PC-9 (cell line): ENCODE data around the gene PAIP1. TPM values are rescaled to one million over a fixed set of nuclear protein-coding genes. Genes with fewer than 3 reads are reported as not detected.

Source experiments
- BruUV-seq: library from RNA; stranded (reverse); fragments of 400-500 nt; replicated peaks from 2 replicates; lab custom pipeline; 2021; lab: Mats Ljungman, UMichigan
- CTCF ChIA-PET: fragments of 300-600 bp; sonication (Branson Sonifier 250); formaldehyde crosslinking; loops from one replicate; lab custom pipeline; 2022; ENCODE audit warnings: antibody characterized with exemption; lab: Charles Lee
- POLR2A ChIA-PET: fragments of 300-600 bp; sonication (Branson Sonifier 250); formaldehyde crosslinking; loops from one replicate; lab custom pipeline; 2022; ENCODE audit warnings: antibody characterized with exemption; ENCODE audit not compliant: unreplicated experiment; lab: Charles Lee
- DNase-seq, 2 experiments: peaks; one replicate each; pipeline versions ENCODE4 v3.0.0 to v3.0.0-alpha.2; 2015 to 2022; ENCODE audit warnings: mixed read lengths in 1 of 2
- H2AFZ ChIP-seq: fragments of 200-600 bp; sonication (generic); 2 replicates; pipeline ENCODE4 v1.8.1; 2017; ENCODE audit warnings: antibody characterized with exemption
- H3F3A ChIP-seq: fragments of 200-600 bp; sonication (generic); 2 replicates; pipeline ENCODE4 v1.8.1; 2017; ENCODE audit warnings: antibody characterized with exemption, mild to moderate bottlenecking, low read depth; ENCODE audit not compliant: insufficient read depth
- H3K27ac ChIP-seq: fragments of 200-600 bp; sonication (generic); 2 replicates; pipeline ENCODE4 v1.6.1; 2016; ENCODE audit warnings: mixed run types
- H3K27me3 ChIP-seq: fragments of 200-600 bp; sonication (generic); 2 replicates; pipeline ENCODE4 v1.6.1; 2016; ENCODE audit warnings: low read depth, mixed run types; ENCODE audit not compliant: insufficient read depth
- H3K36me3 ChIP-seq: fragments of 200-600 bp; sonication (generic); 2 replicates; pipeline ENCODE4 v1.6.1; 2016; ENCODE audit warnings: low read depth, mixed run types
- H3K4me1 ChIP-seq: fragments of 200-600 bp; sonication (generic); replicated peaks from 2 replicates; pipeline ENCODE4 v1.6.1; 2016; ENCODE audit warnings: mixed run types; ENCODE audit not compliant: insufficient read depth
- H3K4me2 ChIP-seq: fragments of 200-600 bp; sonication (generic); 2 replicates; pipeline ENCODE4 v1.6.1; 2017; ENCODE audit warnings: mixed run types
- H3K4me3 ChIP-seq: fragments of 200-600 bp; sonication (generic); 2 replicates; pipeline ENCODE4 v1.6.1; 2016; ENCODE audit warnings: mixed run types
- H3K79me2 ChIP-seq: fragments of 200-600 bp; sonication (generic); 2 replicates; pipeline ENCODE4 v1.6.1; 2017; ENCODE audit warnings: low read depth, mixed run types
- H3K9me2 ChIP-seq: fragments of 200-600 bp; sonication (generic); 2 replicates; pipeline ENCODE4 v1.8.1; 2017; ENCODE audit warnings: mild to moderate bottlenecking; ENCODE audit not compliant: insufficient read depth
- H3K9me3 ChIP-seq: fragments of 200-600 bp; sonication (generic); 2 replicates; pipeline ENCODE4 v1.8.1; 2016; ENCODE audit warnings: low read depth; ENCODE audit not compliant: insufficient read depth
- H4K20me1 ChIP-seq: fragments of 200-600 bp; sonication (generic); 2 replicates; pipeline ENCODE4 v1.8.1; 2017; ENCODE audit not compliant: insufficient read depth
- EZH2 ChIP-seq: fragments of 200-600 bp; sonication (generic); IDR thresholded peaks from 2 replicates; pipeline ENCODE4 v1.8.0; 2017; ENCODE audit warnings: antibody characterized with exemption, low read depth
- intact Hi-C: fragments of 100-400 bp; cut with micrococcal nuclease; formaldehyde crosslinking; loops from one replicate; pipeline ENCODE4 v1.10.0; 2022; ENCODE audit not compliant: unreplicated experiment
- total RNA-seq: library from RNA; stranded (reverse); gene quantifications from 2 replicates; pipeline ENCODE4 v1.2.3, GENCODE V29; 2021
- TF ChIP-seq, protein P1 (sequence below): fragments of 200-600 bp; sonication (generic); conservative IDR thresholded peaks from 2 replicates; pipeline ENCODE4 v1.6.1; 2017; ENCODE audit warnings: mixed run types, antibody characterized with exemption, mild to moderate bottlenecking, moderate library complexity

Gene PAIP1
- total RNA-seq, 1 experiment from 2014 or later, result 191 TPM

DNA sequence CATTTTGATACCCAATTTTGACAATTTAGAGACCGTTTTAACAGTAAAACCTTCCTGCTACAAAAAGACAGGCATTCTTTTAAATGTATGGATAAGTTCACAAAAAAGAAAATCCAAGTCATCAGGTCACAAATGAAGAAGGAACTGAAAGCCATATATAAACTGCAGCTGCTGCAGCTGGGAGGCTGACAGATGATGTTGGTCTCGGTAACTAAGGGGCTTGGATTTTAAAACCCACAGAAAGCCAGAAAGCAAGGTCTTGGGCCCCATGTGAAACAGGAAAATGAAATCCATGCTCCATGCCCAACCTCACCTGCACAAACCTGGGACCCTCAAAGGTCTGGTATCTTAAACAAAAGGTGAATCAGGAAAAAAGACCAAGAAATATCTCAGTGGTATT, 26.2 kb downstream of the PAIP1 start:
- Histone ChIP-seq H3K9me3 (no peaks in the 10 kb centered on the region), H2AFZ (no peak overlapping the region), H3F3A (peaks cover 18% of the 10 kb centered on the region; the same call in 1 of the 2 replicates), H3K4me2 (no peak overlapping the region), H3K79me2 (no peaks in the 10 kb centered on the region), H3K27me3 (no peaks in the 10 kb centered on the region), H3K9me2 (no peaks in the 10 kb centered on the region), H3K27ac (no peak overlapping the region), H3K4me3 (no peak overlapping the region), H3K4me1 (no peaks in the 10 kb centered on the region), H4K20me1 (no peaks in the 10 kb centered on the region), H3K36me3 (peaks cover 83% of the 10 kb centered on the region)
- intact Hi-C loops, result no loop called here
- TF ChIP-seq, protein P1, sequence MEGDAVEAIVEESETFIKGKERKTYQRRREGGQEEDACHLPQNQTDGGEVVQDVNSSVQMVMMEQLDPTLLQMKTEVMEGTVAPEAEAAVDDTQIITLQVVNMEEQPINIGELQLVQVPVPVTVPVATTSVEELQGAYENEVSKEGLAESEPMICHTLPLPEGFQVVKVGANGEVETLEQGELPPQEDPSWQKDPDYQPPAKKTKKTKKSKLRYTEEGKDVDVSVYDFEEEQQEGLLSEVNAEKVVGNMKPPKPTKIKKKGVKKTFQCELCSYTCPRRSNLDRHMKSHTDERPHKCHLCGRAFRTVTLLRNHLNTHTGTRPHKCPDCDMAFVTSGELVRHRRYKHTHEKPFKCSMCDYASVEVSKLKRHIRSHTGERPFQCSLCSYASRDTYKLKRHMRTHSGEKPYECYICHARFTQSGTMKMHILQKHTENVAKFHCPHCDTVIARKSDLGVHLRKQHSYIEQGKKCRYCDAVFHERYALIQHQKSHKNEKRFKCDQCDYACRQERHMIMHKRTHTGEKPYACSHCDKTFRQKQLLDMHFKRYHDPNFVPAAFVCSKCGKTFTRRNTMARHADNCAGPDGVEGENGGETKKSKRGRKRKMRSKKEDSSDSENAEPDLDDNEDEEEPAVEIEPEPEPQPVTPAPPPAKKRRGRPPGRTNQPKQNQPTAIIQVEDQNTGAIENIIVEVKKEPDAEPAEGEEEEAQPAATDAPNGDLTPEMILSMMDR, result no peak
- TF ChIP-seq EZH2, result no peak
- BruUV-seq, result no TSS peak
- DNase-seq, result no peak
- ChIA-PET POLR2A (no interaction called here), CTCF (no interaction called here)

- Histone ChIP-seq H3K9me2 (no peaks in the 10 kb centered on the region), H3K79me2 (no peaks in the 10 kb centered on the region), H3K36me3 (peaks cover 20% of the 10 kb centered on the region), H3K4me2 (no peak overlapping the region), H4K20me1 (no peaks in the 10 kb centered on the region), H3K9me3 (no peaks in the 10 kb centered on the region), H3K4me1 (no peaks in the 10 kb centered on the region), H2AFZ (no peak overlapping the region), H3K27me3 (no peaks in the 10 kb centered on the region), H3F3A (peaks cover 12% of the 10 kb centered on the region; the same call in 1 of the 2 replicates), H3K27ac (no peak overlapping the region), H3K4me3 (no peak overlapping the region)
- no peak for DNase-seq
- intact Hi-C loops, result no loop called here
- POLR2A ChIA-PET, result no interaction called here
- CTCF ChIA-PET, result interaction anchor here (0.6 to 0.9 kb wide), 2 partner anchors 31 to 108 kb away, joined by 3 read pairs; no protein-coding TSS in a partner anchor
- TF ChIP-seq, protein P1, result no peak
- no peak for TF ChIP-seq EZH2
- BruUV-seq, result no TSS peak
These were observed 33.2 kb downstream of the PAIP1 start for GRCh38 chr5:43523662-43524072.

DNA sequence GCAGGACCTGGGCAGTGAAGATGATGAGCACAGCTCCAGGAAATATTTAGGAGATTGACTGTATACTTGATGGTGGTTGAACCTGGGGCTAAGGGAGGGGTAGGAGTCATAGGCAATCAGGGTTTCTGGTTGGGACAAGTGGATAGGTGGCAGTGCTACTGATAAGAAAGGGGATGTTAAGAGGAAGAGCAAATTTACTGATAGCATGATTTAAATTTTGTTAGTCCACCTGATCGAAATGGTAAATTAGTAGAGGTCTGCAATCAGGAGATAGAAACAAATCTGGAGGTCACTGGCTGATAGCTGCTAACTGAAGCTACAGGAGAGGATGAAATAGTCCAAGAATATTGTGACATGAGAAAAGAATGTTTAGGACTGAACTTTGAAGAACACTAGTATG, 36.3 kb downstream of the PAIP1 start:
- Histone ChIP-seq H3K79me2 (peaks cover 2% of the 10 kb centered on the region; the same call in 1 of the 2 replicates), H3K4me2 (no peak overlapping the region), H3F3A (peaks cover 10% of the 10 kb centered on the region; the same call in 1 of the 2 replicates), H3K9me2 (0 out of 2 replicates have a peak, but pooled peaks cover 5% of the 10 kb centered on the region), H2AFZ (no peak overlapping the region), H3K27ac (no peak overlapping the region), H3K9me3 (no peaks in the 10 kb centered on the region), H3K4me1 (peaks cover 4% of the 10 kb centered on the region), H3K27me3 (no peaks in the 10 kb centered on the region), H4K20me1 (no peaks in the 10 kb centered on the region), H3K36me3 (0 out of 2 replicates have a peak, but pooled peaks cover 2% of the 10 kb centered on the region), H3K4me3 (no peak overlapping the region)
- DNase-seq, result no peak
- CTCF ChIA-PET, result no interaction called here
- POLR2A ChIA-PET, result no interaction called here
- intact Hi-C loops, result no loop called here
- TF ChIP-seq EZH2, result no peak
- TF ChIP-seq, protein P1, result no peak
- BruUV-seq, result no TSS peak
